Measurements from ENCODE around the gene MAP7D3.
"Not testable (repeated sequence)": the region's sequence is repeated elsewhere in the genome, so short reads cannot be mapped to it uniquely, and the experiment has no call there.

MAP7D3 gene

DNA sequence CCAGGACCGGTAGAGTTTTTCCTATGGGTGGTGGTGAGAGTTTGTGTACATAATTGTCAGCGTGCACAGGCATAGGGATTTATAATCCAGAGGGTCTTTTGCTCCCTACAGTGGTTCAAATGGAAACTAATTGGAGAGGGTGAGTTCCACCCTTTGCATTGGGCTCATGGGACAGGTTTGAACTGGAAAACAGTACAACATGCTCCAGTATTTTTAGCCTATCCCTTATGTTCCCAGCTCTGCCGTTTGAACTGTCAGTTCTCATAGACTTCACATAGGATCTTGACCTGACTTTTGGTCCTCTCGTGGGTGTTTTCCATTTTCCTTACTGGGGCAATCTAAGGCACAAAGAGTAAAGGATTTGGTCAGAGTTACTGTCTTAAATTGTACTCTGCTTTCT lies 72.1 kb downstream of the MAP7D3 start:
- Histone ChIP-seq H3K27ac (no peak overlapping the region), H3K4me3 (no peak overlapping the region), H3K27me3 (peaks cover 92 to 100% (median 99%) of the 10 kb centered on the region in 11 experiments), H3K4me1 (peaks cover 0 to 11% (median 3%) of the 10 kb centered on the region in 10 experiments; a peak in 7 of 20 replicates), H4K20me1 (peaks cover 0 to 7% (median 0%) of the 10 kb centered on the region in 11 experiments; a peak in 1 of 22 replicates), H3K9ac (no peak overlapping the region), H3K4me2 (no peak overlapping the region), H3K9me3 (replicated peaks in 1 of 11) (no peaks in the 10 kb centered on the region), H3K36me3 (0 out of 22 replicates have a peak, but pooled peaks cover 0 to 8% (median 0%) of the 10 kb centered on the region in 11 experiments)
- TF ChIP-seq Cebpa-rat (IDR thresholded peaks at IDR 0.05): no peak

DNA sequence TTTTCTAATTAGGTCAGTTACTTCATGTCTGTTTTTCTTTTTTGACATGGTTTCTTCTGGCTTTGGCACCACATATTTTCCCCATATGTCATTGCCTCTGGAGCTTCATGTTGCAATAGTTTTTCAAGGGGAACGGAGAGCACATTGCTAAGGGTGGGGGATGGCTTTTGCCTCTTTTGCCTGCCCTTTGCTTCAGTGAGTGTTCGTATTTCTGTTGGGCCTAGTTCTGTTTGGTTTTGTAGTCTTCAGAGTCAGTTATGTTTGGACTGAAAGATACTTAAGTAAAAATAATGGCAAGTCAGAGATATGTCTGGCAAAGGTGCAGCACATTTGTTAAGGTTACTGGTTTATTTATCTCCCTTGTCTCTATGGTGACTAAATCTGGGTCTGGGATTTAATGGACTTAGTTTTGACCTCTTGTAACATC lies 74.8 kb downstream of the MAP7D3 start:
- no peak overlapping the region for H3K9ac ChIP-seq
- no peak overlapping the region for H3K4me3 ChIP-seq
- no peaks in the 10 kb centered on the region for H3K4me1 ChIP-seq
- peaks cover 0 to 8% (median 0%) of the 10 kb centered on the region in 11 experiments; a peak in 1 of 22 replicates for H3K36me3 ChIP-seq
- H3K27me3 ChIP-seq: peaks cover 93 to 100% (median 99%) of the 10 kb centered on the region in 11 experiments
- no peak for TF ChIP-seq Cebpa-rat (IDR thresholded peaks at IDR 0.05)
- no peak overlapping the region; a peak in 2 of 22 replicates for H3K27ac ChIP-seq
- H3K9me3 ChIP-seq (replicated peaks in 1 of 11): no peaks in the 10 kb centered on the region
- H3K4me2 ChIP-seq: peak overlapping the region in 1 of 11 experiments; percentile 14; a peak in 1 of 22 replicates
- H4K20me1 ChIP-seq: peaks cover 0 to 5% (median 0%) of the 10 kb centered on the region in 11 experiments; a peak in 1 of 22 replicates

DNA sequence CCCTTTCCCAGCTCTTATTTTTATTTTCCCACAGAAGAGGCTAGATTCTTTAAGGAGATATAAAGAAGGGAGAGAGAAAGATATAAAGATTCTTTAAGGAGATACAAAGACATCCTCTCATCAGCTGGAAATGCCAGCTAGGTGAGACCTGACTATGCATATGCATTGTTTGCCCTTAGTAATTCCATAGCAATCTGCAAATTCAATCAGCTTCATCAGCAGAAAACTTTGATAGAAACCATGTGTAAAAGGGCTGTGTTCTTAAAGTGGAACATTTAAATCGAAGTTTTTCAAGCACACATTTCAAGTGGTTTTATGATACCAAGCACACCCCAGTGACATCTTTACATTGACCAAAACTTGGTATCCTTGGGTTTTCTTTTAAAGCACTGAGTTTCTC lies 79.8 kb downstream of the MAP7D3 start:
- Histone ChIP-seq H3K27ac (no peak overlapping the region), H3K9me3 (replicated peaks in 1 of 11) (no peaks in the 10 kb centered on the region), H3K36me3 (peaks cover 0 to 14% (median 0%) of the 10 kb centered on the region in 11 experiments; a peak in 1 of 22 replicates), H3K4me3 (no peak overlapping the region), H4K20me1 (peaks cover 0 to 28% (median 6%) of the 10 kb centered on the region in 11 experiments; a peak in 10 of 22 replicates), H3K27me3 (peaks cover 96 to 100% (median 99%) of the 10 kb centered on the region in 11 experiments), H3K4me1 (peaks cover 0 to 19% (median 15%) of the 10 kb centered on the region in 10 experiments; a peak in 16 of 20 replicates), H3K9ac (no peak overlapping the region), H3K4me2 (no peak overlapping the region)
- no peak for TF ChIP-seq Cebpa-rat (IDR thresholded peaks at IDR 0.05)

DNA sequence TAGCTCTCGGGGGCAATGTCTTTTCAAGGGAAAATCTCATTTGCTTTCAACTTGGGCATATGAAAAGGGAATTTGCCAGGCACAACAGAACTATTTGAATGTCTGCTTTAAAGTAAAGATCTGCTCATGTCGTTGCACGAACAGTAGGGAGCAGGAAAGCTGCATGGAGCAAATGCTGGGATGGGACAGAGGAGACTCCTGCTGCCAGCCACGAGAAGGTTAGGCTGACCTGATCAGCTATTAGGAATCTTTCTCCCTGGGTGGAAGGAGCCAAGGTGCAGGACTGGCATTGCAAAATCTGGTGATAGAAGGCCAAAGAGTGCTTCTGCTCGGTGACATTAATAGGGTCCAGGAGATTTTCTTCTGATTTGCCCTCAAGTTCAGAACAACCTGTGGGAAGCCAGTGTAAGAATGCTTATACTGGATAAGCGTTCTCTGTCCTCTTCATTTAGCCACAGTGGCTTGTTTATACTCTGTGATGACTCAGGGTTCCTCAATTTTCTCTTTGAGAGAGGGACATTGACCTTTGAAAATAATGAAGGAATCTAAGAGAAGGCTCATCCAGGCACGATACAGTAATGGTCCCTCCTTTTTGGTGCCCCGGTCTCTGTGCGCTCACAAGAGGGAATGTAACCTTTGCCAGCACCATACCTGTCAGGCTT lies 80.9 kb downstream of the MAP7D3 start:
- no peak overlapping the region for H3K4me2 ChIP-seq
- peaks cover 0 to 31% (median 6%) of the 10 kb centered on the region in 11 experiments; a peak in 10 of 22 replicates for H4K20me1 ChIP-seq
- H3K9me3 ChIP-seq (replicated peaks in 1 of 11): no peaks in the 10 kb centered on the region
- no peak overlapping the region for H3K4me3 ChIP-seq
- no peak overlapping the region for H3K9ac ChIP-seq
- no peak for TF ChIP-seq Cebpa-rat (IDR thresholded peaks at IDR 0.05)
- peaks cover 0 to 14% (median 0%) of the 10 kb centered on the region in 11 experiments; a peak in 1 of 22 replicates for H3K36me3 ChIP-seq
- H3K4me1 ChIP-seq: peaks cover 0 to 19% (median 15%) of the 10 kb centered on the region in 10 experiments; a peak in 16 of 20 replicates
- peaks cover 97 to 100% (median 100%) of the 10 kb centered on the region in 11 experiments for H3K27me3 ChIP-seq
- H3K27ac ChIP-seq: no peak overlapping the region

DNA sequence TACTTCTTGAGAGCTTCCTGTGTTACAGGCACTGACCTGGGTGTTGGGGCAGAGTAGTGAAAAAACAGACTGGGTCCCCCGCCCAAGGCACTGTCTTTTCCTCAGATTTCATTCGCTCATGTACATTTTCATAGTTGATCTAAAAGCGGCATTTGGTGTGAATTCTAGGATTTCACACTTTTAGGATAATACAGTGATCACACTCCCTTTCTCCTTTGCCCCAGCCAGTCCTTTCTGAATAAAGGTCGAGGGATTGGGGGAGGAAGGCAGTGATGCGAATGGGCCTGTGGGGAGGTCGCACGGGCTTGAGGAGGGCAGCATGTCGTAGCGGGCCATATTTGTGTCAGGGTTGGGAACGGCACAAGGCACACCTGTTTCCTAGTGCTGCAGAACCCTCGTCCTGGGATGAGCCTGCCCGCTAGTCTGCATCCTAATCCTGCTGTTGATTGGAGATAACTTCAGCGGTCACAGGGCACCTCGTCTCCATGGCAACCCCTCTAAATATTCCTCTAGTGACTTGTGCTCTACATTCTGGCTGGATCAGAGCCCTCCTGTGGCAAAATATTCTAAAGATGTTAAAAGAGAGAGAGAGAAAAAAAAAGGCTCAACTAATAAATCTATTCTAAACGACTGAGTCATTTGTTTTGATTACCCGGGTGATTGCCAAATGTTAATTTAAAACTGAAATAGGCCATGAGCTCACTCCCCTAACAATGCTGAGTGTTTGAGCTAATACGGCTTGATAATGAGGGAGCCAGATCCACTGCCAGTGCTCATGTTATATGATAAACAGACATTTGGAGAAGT lies 82.1 kb downstream of the MAP7D3 start:
- peaks cover 0 to 31% (median 6%) of the 10 kb centered on the region in 11 experiments; a peak in 10 of 22 replicates for H4K20me1 ChIP-seq
- peaks cover 0 to 14% (median 0%) of the 10 kb centered on the region in 11 experiments; a peak in 1 of 22 replicates for H3K36me3 ChIP-seq
- H3K9ac ChIP-seq: no peak overlapping the region
- H3K27ac ChIP-seq: peak overlapping the region in 2 of 11 experiments; percentile 16 to 17; a peak in 2 of 22 replicates
- H3K4me1 ChIP-seq: peaks cover 0 to 19% (median 15%) of the 10 kb centered on the region in 10 experiments; a peak in 16 of 20 replicates
- no peak for TF ChIP-seq Cebpa-rat (IDR thresholded peaks at IDR 0.05)
- no peak overlapping the region for H3K4me3 ChIP-seq
- H3K9me3 ChIP-seq (replicated peaks in 1 of 11): no peaks in the 10 kb centered on the region
- H3K27me3 ChIP-seq: peaks cover 95 to 100% (median 98%) of the 10 kb centered on the region in 11 experiments
- peak overlapping the region in 10 of 11 experiments; percentile 7 to 59 (median 44); a peak in 19 of 22 replicates for H3K4me2 ChIP-seq

DNA sequence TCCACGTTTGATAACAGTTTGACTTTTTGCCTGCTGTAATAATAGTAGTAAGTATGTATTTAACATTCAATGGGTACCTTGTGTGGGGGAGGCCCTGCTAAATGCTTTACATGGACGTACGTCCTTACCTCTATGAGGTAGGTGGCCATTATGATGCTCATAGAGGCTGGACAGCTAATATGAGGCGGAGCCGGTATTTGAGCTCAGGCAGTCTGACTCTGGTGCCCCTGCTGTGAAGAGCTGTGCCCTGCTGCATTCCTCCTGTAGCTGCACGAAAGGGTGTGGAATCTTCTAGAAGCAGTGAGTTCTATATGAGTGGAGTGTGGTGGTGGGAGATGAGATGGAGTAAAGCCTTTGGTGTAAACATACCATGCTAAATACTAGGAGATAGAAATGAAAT lies 83.2 kb downstream of the MAP7D3 start:
- Histone ChIP-seq H3K27me3 (peaks cover 95 to 100% (median 98%) of the 10 kb centered on the region in 11 experiments), H3K4me1 (peaks cover 0 to 19% (median 15%) of the 10 kb centered on the region in 10 experiments; a peak in 16 of 20 replicates), H3K4me2 (peak overlapping the region in 1 of 11 experiments; percentile 40; a peak in 2 of 22 replicates), H3K36me3 (peaks cover 0 to 14% (median 0%) of the 10 kb centered on the region in 11 experiments; a peak in 1 of 22 replicates), H4K20me1 (peaks cover 0 to 36% (median 4%) of the 10 kb centered on the region in 11 experiments; a peak in 11 of 22 replicates)
- H3K9ac ChIP-seq; H3K4me3 ChIP-seq; H3K27ac ChIP-seq; H3K9me3 ChIP-seq (replicated peaks in 1 of 11): not testable (repeated sequence)

DNA sequence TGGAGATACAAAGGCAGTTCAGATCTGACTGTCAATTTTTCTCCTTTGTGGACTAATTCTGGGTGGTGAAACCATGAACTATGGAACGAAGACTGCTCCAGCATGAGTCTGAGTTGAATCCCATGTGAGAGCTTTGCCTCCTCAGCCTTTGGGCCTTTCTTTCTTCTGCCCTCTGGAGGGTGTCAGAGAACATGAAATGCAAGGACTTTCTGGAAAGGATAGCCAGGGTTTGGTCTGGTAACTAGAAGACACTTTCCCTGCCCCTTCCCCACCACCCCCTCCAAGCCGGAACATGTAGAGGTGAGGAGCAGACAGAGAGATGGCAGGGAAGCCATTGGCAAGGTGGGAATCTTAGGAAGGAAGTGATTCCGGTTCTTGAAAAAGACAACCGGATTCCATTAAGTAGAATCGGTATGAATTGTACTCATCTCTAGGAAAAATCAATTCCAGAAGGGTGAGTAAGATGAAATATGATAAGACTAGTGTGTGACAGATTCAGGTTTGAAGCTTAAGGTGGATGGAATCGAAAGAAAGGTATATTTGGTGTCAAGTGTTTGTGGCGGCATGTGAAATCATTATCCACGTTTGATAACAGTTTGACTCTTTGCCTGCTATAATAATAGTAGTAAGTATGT lies 84.9 kb downstream of the MAP7D3 start:
- Histone ChIP-seq H3K27me3 (peaks cover 95 to 100% (median 98%) of the 10 kb centered on the region in 11 experiments), H3K9ac (no peak overlapping the region), H3K4me1 (peaks cover 0 to 27% (median 16%) of the 10 kb centered on the region in 10 experiments; a peak in 16 of 20 replicates), H3K27ac (no peak overlapping the region), H3K36me3 (peaks cover 0 to 7% (median 0%) of the 10 kb centered on the region in 11 experiments; a peak in 1 of 22 replicates), H3K4me2 (no peak overlapping the region), H4K20me1 (peaks cover 0 to 40% (median 5%) of the 10 kb centered on the region in 11 experiments; a peak in 12 of 22 replicates), H3K4me3 (no peak overlapping the region), H3K9me3 (replicated peaks in 1 of 11) (no peaks in the 10 kb centered on the region)
- TF ChIP-seq Cebpa-rat (IDR thresholded peaks at IDR 0.05): no peak

DNA sequence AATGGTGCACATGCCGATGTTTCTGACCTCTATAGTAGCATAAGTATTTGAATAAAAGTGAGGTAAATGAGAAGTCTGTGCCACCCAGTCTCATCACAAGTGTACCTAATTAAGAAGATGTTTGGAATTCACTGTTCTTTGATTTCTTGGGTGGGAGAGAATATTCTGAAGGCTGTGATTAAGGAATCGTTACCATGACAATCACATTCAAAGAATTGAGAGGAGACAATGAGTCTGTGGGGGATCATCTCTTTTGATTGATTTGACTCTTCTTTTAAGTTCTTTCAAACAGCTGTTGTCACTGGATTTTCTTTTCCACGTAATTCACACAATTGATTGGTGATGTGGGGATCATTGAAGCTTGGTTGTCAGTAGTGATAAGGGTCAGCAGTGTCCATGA lies 85.8 kb downstream of the MAP7D3 start:
- Histone ChIP-seq H3K4me3 (no peak overlapping the region), H4K20me1 (peaks cover 0 to 41% (median 5%) of the 10 kb centered on the region in 11 experiments; a peak in 12 of 22 replicates), H3K4me2 (no peak overlapping the region), H3K9ac (no peak overlapping the region), H3K27ac (no peak overlapping the region), H3K9me3 (replicated peaks in 1 of 11) (no peaks in the 10 kb centered on the region), H3K4me1 (peaks cover 0 to 25% (median 16%) of the 10 kb centered on the region in 10 experiments; a peak in 16 of 20 replicates), H3K27me3 (peaks cover 95 to 100% (median 98%) of the 10 kb centered on the region in 11 experiments), H3K36me3 (peaks cover 0 to 4% (median 0%) of the 10 kb centered on the region in 11 experiments; a peak in 1 of 22 replicates)
- no peak for TF ChIP-seq Cebpa-rat (IDR thresholded peaks at IDR 0.05)
